ENCODE data around the gene ATP10B. TPM values are rescaled to one million over a fixed set of nuclear protein-coding genes. Genes with fewer than 3 reads are reported as not detected.
"Not testable (repeated sequence)": the region's sequence is repeated elsewhere in the genome, so short reads cannot be mapped to it uniquely, and the experiment has no call there.

ATP10B gene
- total and polyA plus RNA-seq, 10 of the 15 experiments (the other 5 are each of a cell fraction or from before 2014, with no cell fraction given), result not detected

GRCh38 chr5:160824301-160825001, 27.6 kb downstream of the ATP10B start:
- Histone ChIP-seq H2AFZ (ENCODE audit: control insufficient read depth, low read depth, low read length) (no peak overlapping the region), H3K4me1 (ENCODE audit: control insufficient read depth, insufficient read depth, low read length) (no peaks in the 10 kb centered on the region), H3K27ac (ENCODE audit: control insufficient read depth, insufficient read depth) (no peak overlapping the region), H3K9ac (ENCODE audit: control insufficient read depth, insufficient read depth, low read length) (no peak overlapping the region), H3K79me2 (ENCODE audit: control insufficient read depth, insufficient read depth, low read length) (no peaks in the 10 kb centered on the region), H3K27me3 (replicated peaks in 1 of 2; ENCODE audit: control insufficient read depth in 2 of 2, insufficient read depth in 2 of 2, low read length in 1 of 2) (no peaks in the 10 kb centered on the region), H3K36me3 (ENCODE audit: control insufficient read depth in 2 of 2, insufficient read depth in 2 of 2, low read length in 1 of 2) (no peaks in the 10 kb centered on the region), H4K20me1 (ENCODE audit: control insufficient read depth, insufficient read depth) (no peaks in the 10 kb centered on the region), H3K9me3 (replicated peaks; ENCODE audit: control insufficient read depth, insufficient read depth, low read length) (no peaks in the 10 kb centered on the region; the same call in 2 of the 3 replicates), H3K4me2 (ENCODE audit: control insufficient read depth, insufficient read depth) (no peak overlapping the region), H3K4me3 (no peak overlapping the region)
- ChIA-PET CTCF (interaction anchor here (1.2 kb wide), 1 partner anchor 13 kb away, joined by 3 read pairs; no protein-coding TSS in a partner anchor), SMC1A (ENCODE audit: uncharacterized antibody, unreplicated experiment) (interaction anchor here (1.1 kb wide), 1 partner anchor 12 kb away, joined by 5 read pairs; no protein-coding TSS in a partner anchor), POLR2A (no interaction called here), RAD21 (ENCODE audit: unreplicated experiment) (interaction anchor here (0.8 kb wide), 1 partner anchor 11 kb away, joined by 4 read pairs; no protein-coding TSS in a partner anchor)
- DNase-seq (ENCODE audit: low read depth, low spot score), result no peak
- TF ChIP-seq ZBED1 (IDR thresholded peaks at IDR 0.05; ENCODE audit: borderline replicate concordance) (no peak), RUNX3 (IDR thresholded peaks at IDR 0.05; ENCODE audit: low read length) (no peak), CHD4 (IDR thresholded peaks at IDR 0.05) (no peak), SUZ12 (IDR thresholded peaks at IDR 0.05; ENCODE audit: unreplicated experiment) (no peak), ZNF217 (IDR thresholded peaks at IDR 0.05) (no peak), ZZZ3 (IDR thresholded peaks at IDR 0.05; ENCODE audit: control insufficient read depth, insufficient read length, low read depth) (no peak), RELA (IDR thresholded peaks at IDR 0.05; ENCODE audit: borderline replicate concordance, partially characterized antibody) (no peak), SREBF2 (IDR thresholded peaks at IDR 0.05; ENCODE audit: low read length) (no peak)
- in situ Hi-C loops (cut with MboI), result no loop called here
- 26% methylated on average over 3 of the region's 3 CpGs for WGBS (ENCODE audit: insufficient coverage, insufficient replicate concordance, low lambda C conversion rate, missing lambda C conversion rate)
- BruUV-seq (replicated peaks), result no TSS peak
- FAIRE-seq, result no peak
- no peak for ATAC-seq
- intact Hi-C loops (cut with micrococcal nuclease; ENCODE audit: unreplicated experiment), result no loop called here

GRCh38 chr5:160812996-160813395, 39.0 kb downstream of the ATP10B start:
- BruUV-seq (replicated peaks); intact Hi-C loops (cut with micrococcal nuclease; ENCODE audit: unreplicated experiment); CTCF ChIA-PET: not testable (repeated sequence)

More at GRCh38 chr5:160812996-160813395, 39.0 kb downstream of the ATP10B start:
- FAIRE-seq; H3K4me2 ChIP-seq (ENCODE audit: control insufficient read depth, insufficient read depth); H3K79me2 ChIP-seq (ENCODE audit: control insufficient read depth, insufficient read depth, low read length); SMC1A ChIA-PET (ENCODE audit: uncharacterized antibody, unreplicated experiment); H3K27ac ChIP-seq (ENCODE audit: control insufficient read depth, insufficient read depth); ATAC-seq; H2AFZ ChIP-seq (ENCODE audit: control insufficient read depth, low read depth, low read length); H3K36me3 ChIP-seq (ENCODE audit: control insufficient read depth in 2 of 2, insufficient read depth in 2 of 2, low read length in 1 of 2); H3K9me3 ChIP-seq (replicated peaks; ENCODE audit: control insufficient read depth, insufficient read depth, low read length); H3K27me3 ChIP-seq (replicated peaks in 1 of 2; ENCODE audit: control insufficient read depth in 2 of 2, insufficient read depth in 2 of 2, low read length in 1 of 2); H3K4me1 ChIP-seq (ENCODE audit: control insufficient read depth, insufficient read depth, low read length); H3K9ac ChIP-seq (ENCODE audit: control insufficient read depth, insufficient read depth, low read length); RAD21 ChIA-PET (ENCODE audit: unreplicated experiment); POLR2A ChIA-PET; H4K20me1 ChIP-seq (ENCODE audit: control insufficient read depth, insufficient read depth); H3K4me3 ChIP-seq; DNase-seq (ENCODE audit: low read depth, low spot score); in situ Hi-C loops (cut with MboI): not testable (repeated sequence)
- WGBS (ENCODE audit: insufficient coverage, insufficient replicate concordance, low lambda C conversion rate, missing lambda C conversion rate), result 50% methylated on average over 7 of the region's 12 CpGs

All from GM12878 (cell line).